H1 (cell line): ENCODE results near the gene MYO1D. TPM values are rescaled to one million over a fixed set of nuclear protein-coding genes. Genes with fewer than 3 reads are reported as not detected.

ENCODE experiments used
- CTCF ChIA-PET: fragments of 300-600 bp; sonication (Branson Sonifier 250); formaldehyde crosslinking; loops from one replicate; lab custom pipeline; 2021; ENCODE audit not compliant: partially characterized antibody; lab: Charles Lee
- POLR2A ChIA-PET: fragments of 300-600 bp; sonication (Branson Sonifier 250); formaldehyde crosslinking; loops from one replicate; lab custom pipeline; 2021; ENCODE audit warnings: inconsistent platforms; ENCODE audit not compliant: partially characterized antibody; lab: Charles Lee
- DNase-seq, 2 experiments: peaks; one replicate each; pipeline versions ENCODE4 v3.0.0 to v3.0.0-alpha.2; 2010 to 2022; ENCODE audit warnings: low spot score in 2 of 2, low read depth in 1 of 2, mixed read lengths in 1 of 2
- FAIRE-seq: peaks from 2 replicates; lab custom pipeline; 2011; peaks lifted over from hg19 to GRCh38; lab: Jason Lieb, UNC
- H2AFZ ChIP-seq: 2 replicates; pipeline ENCODE4 v1.8.1; 2012; ENCODE audit warnings: low read length, inconsistent platforms
- H2AK5ac ChIP-seq: 2 replicates; pipeline ENCODE4 v1.6.1; 2013; ENCODE audit warnings: low read depth, low read length
- H2BK120ac ChIP-seq: replicated peaks from 2 replicates; pipeline ENCODE3; 2013; ENCODE audit warnings: low read depth, low read length, inconsistent platforms
- H2BK12ac ChIP-seq: 2 replicates; pipeline ENCODE4 v1.6.1; 2013; ENCODE audit warnings: low read depth, low read length
- H2BK15ac ChIP-seq: 2 replicates; pipeline ENCODE4 v1.6.1; 2013; ENCODE audit warnings: low read length
- H2BK20ac ChIP-seq: 2 replicates; pipeline ENCODE4 v1.6.1; 2013; ENCODE audit warnings: low read length
- H2BK5ac ChIP-seq: 2 replicates; pipeline ENCODE4 v1.6.1; 2013; ENCODE audit warnings: low read depth, low read length
- H3K14ac ChIP-seq: 2 replicates; pipeline ENCODE4 v1.6.1; 2013; ENCODE audit warnings: inconsistent platforms; ENCODE audit not compliant: insufficient read length
- H3K18ac ChIP-seq: 2 replicates; pipeline ENCODE4 v1.6.1; 2013; ENCODE audit warnings: low read length; ENCODE audit errors: extremely low read depth
- H3K23ac ChIP-seq: 2 replicates; pipeline ENCODE4 v1.6.1; 2013; ENCODE audit warnings: inconsistent platforms; ENCODE audit not compliant: insufficient read length
- H3K23me2 ChIP-seq: 2 replicates; pipeline ENCODE4 v1.6.1; 2013; ENCODE audit warnings: low read depth, low read length
- H3K27ac ChIP-seq: 2 replicates; pipeline ENCODE4 v1.6.1; 2011; ENCODE audit warnings: low read depth, low read length, inconsistent platforms
- H3K27me3 ChIP-seq, 4 experiments: replicated peaks in 1 of 4; 1 replicate in 1 of 4; 2 replicates in 3 of 4; pipeline versions ENCODE4 v1.6.1 to v1.8.1; 2011 to 2013; ENCODE audit warnings: low read length in 3 of 4, mild to moderate bottlenecking in 3 of 4, inconsistent platforms in 2 of 4, mixed read lengths in 2 of 4, moderate library complexity in 1 of 4; ENCODE audit not compliant: control insufficient read depth in 3 of 4, insufficient read depth in 3 of 4; ENCODE audit errors: extremely low read depth in 1 of 4
- H3K36me3 ChIP-seq, 4 experiments: 2 replicates each; pipeline versions ENCODE4 v1.6.1 to v1.8.1; 2011 to 2013; ENCODE audit warnings: mild to moderate bottlenecking in 4 of 4, low read length in 3 of 4, moderate library complexity in 2 of 4, control low read depth in 1 of 4, inconsistent platforms in 1 of 4; ENCODE audit not compliant: insufficient read depth in 4 of 4, control insufficient read depth in 2 of 4
- H3K4ac ChIP-seq: replicated peaks from 2 replicates; pipeline ENCODE3; 2013; ENCODE audit warnings: low read length, low read depth, mixed read lengths, inconsistent platforms; ENCODE audit not compliant: insufficient read length
- H3K4me1 ChIP-seq, 4 experiments: replicated peaks in 1 of 4; 1 replicate in 1 of 4; 2 replicates in 3 of 4; pipeline versions ENCODE4 v1.6.1 to v1.8.1; 2011 to 2013; ENCODE audit warnings: low read length in 3 of 4, inconsistent platforms in 2 of 4, mixed read lengths in 1 of 4; ENCODE audit not compliant: insufficient read depth in 4 of 4, control insufficient read depth in 3 of 4
- H3K4me2 ChIP-seq, 2 experiments: 2 replicates each; pipeline versions ENCODE4 v1.6.1 to v1.8.1; 2011 to 2013; ENCODE audit warnings: low read depth in 2 of 2, low read length in 2 of 2, control low read depth in 1 of 2, inconsistent platforms in 1 of 2, mild to moderate bottlenecking in 1 of 2; ENCODE audit not compliant: insufficient read depth in 1 of 2
- H3K4me3 ChIP-seq, 4 experiments: fragments of 200-600, 300-600 bp in 1 of 4; sonication (generic), shearing (Covaris generic), sonication (Bioruptor Twin) in 1 of 4; 2 replicates each; pipeline versions ENCODE4 v1.5.1 to v1.8.1; 2011 to 2016; ENCODE audit warnings: low read length in 4 of 4, low read depth in 3 of 4, control low read depth in 2 of 4, inconsistent platforms in 2 of 4, mild to moderate bottlenecking in 2 of 4, mixed read lengths in 1 of 4, moderate library complexity in 1 of 4; ENCODE audit not compliant: insufficient read depth in 2 of 4; ENCODE audit errors: extremely low read depth in 1 of 4
- H3K56ac ChIP-seq: replicated peaks from 2 replicates; pipeline ENCODE3; 2013; ENCODE audit warnings: low read depth, mild to moderate bottlenecking, mixed read lengths, low read length, inconsistent platforms; ENCODE audit not compliant: insufficient read length
- H3K79me1 ChIP-seq: 2 replicates; pipeline ENCODE4 v1.6.1; 2013; ENCODE audit warnings: low read depth, low read length, control low read depth
- H3K79me2 ChIP-seq, 2 experiments: 2 replicates each; pipeline versions ENCODE4 v1.6.1 to v1.8.1; 2012 to 2013; ENCODE audit warnings: low read length in 2 of 2, mild to moderate bottlenecking in 2 of 2, inconsistent platforms in 1 of 2; ENCODE audit not compliant: insufficient read depth in 2 of 2, control insufficient read depth in 1 of 2
- H3K9ac ChIP-seq, 4 experiments: replicated peaks in 1 of 4; 1 replicate in 1 of 4; 2 replicates in 3 of 4; pipeline versions ENCODE4 v1.6.1 to v1.8.1; 2011 to 2013; ENCODE audit warnings: low read depth in 3 of 4, low read length in 3 of 4, control low read depth in 2 of 4, mild to moderate bottlenecking in 2 of 4, moderate library complexity in 2 of 4, inconsistent platforms in 1 of 4; ENCODE audit errors: extremely low read depth in 1 of 4
- H3K9me3 ChIP-seq, 2 experiments: 2 replicates each; pipeline versions ENCODE4 v1.6.1 to v1.8.1; 2012 to 2013; ENCODE audit warnings: mild to moderate bottlenecking in 2 of 2, moderate library complexity in 2 of 2, control low read depth in 1 of 2, inconsistent platforms in 1 of 2, low read depth in 1 of 2, low read length in 1 of 2, mixed read lengths in 1 of 2; ENCODE audit not compliant: insufficient read depth in 2 of 2
- H4K20me1 ChIP-seq, 2 experiments: replicated peaks in 1 of 2; 2 replicates each; pipeline versions ENCODE3 to v1.8.1; 2011 to 2013; ENCODE audit warnings: inconsistent platforms in 2 of 2, low read length in 2 of 2, mild to moderate bottlenecking in 1 of 2; ENCODE audit not compliant: insufficient read depth in 2 of 2, control insufficient read depth in 1 of 2
- H4K5ac ChIP-seq: 2 replicates; pipeline ENCODE4 v1.6.1; 2013; ENCODE audit warnings: low read length, low read depth, mixed read lengths, inconsistent platforms; ENCODE audit not compliant: insufficient read length
- H4K8ac ChIP-seq: 2 replicates; pipeline ENCODE4 v1.8.0; 2013; ENCODE audit warnings: mild to moderate bottlenecking, moderate library complexity, low read length, inconsistent platforms; ENCODE audit not compliant: insufficient read depth; ENCODE audit errors: extremely low read depth
- H4K91ac ChIP-seq: replicated peaks from 2 replicates; pipeline ENCODE3; 2013; ENCODE audit warnings: low read length, mixed read lengths, inconsistent platforms; ENCODE audit not compliant: insufficient read length
- ASH2L ChIP-seq: fragments of 200-600, 300-600 bp; sonication (generic); IDR thresholded peaks from one replicate; pipeline ENCODE4 v1.7.1; 2017; ENCODE audit warnings: low read length
- ATF2 ChIP-seq: IDR thresholded peaks from 2 replicates; pipeline ENCODE4 v1.6.1; 2012; ENCODE audit warnings: low read length, inconsistent platforms
- ATF3 ChIP-seq: IDR thresholded peaks from 2 replicates; pipeline ENCODE4 v1.6.1; 2011; ENCODE audit warnings: low read depth, mild to moderate bottlenecking, low read length; ENCODE audit not compliant: insufficient read depth
- BACH1 ChIP-seq: IDR thresholded peaks from 2 replicates; pipeline ENCODE4 v1.6.1; 2012; ENCODE audit warnings: low read length, improper control_type of control experiment
- CHD1 ChIP-seq: IDR thresholded peaks from 2 replicates; pipeline ENCODE4 v1.6.1; 2012; ENCODE audit warnings: low read depth, low read length, improper control_type of control experiment
- EZH2 ChIP-seq: fragments of 200-600 bp; sonication (generic); IDR thresholded peaks from 2 replicates; pipeline ENCODE4 v1.7.1; 2012; ENCODE audit warnings: low read depth, mild to moderate bottlenecking, moderate library complexity, low read length, inconsistent platforms; ENCODE audit not compliant: severe bottlenecking
- NRF1 ChIP-seq: IDR thresholded peaks from 2 replicates; pipeline ENCODE4 v1.6.1; 2011; ENCODE audit warnings: mild to moderate bottlenecking, low read depth, low read length, improper control_type of control experiment
- RFX5 ChIP-seq: IDR thresholded peaks from 2 replicates; pipeline ENCODE4 v1.6.1; 2011; ENCODE audit warnings: low read depth, low read length, improper control_type of control experiment, borderline replicate concordance
- RNF2 ChIP-seq: fragments of 200-900, 300-1000 bp; sonication (generic); IDR thresholded peaks from 2 replicates; pipeline ENCODE4 v1.7.1; 2016; ENCODE audit warnings: borderline replicate concordance, low read depth, mild to moderate bottlenecking, antibody characterized with exemption, low read length; ENCODE audit not compliant: poor library complexity, severe bottlenecking; ENCODE audit errors: missing control alignments
- SAP30 ChIP-seq: fragments of 300-600 bp; sonication (generic); IDR thresholded peaks from 2 replicates; pipeline ENCODE4 v1.7.1; 2012; ENCODE audit warnings: low read length, moderate library complexity, mild to moderate bottlenecking, inconsistent platforms; ENCODE audit not compliant: insufficient read depth, insufficient replicate concordance
- SIRT6 ChIP-seq: IDR thresholded peaks from one replicate; pipeline ENCODE4 v1.7.1; 2012; ENCODE audit warnings: low read length, inconsistent platforms
- SRF ChIP-seq: IDR thresholded peaks from 2 replicates; pipeline ENCODE4 v1.6.1; 2011; ENCODE audit warnings: mild to moderate bottlenecking, low read depth, low read length, moderate library complexity
- TEAD4 ChIP-seq: IDR thresholded peaks from 2 replicates; pipeline ENCODE4 v1.6.1; 2012; ENCODE audit warnings: low read depth, low read length, inconsistent platforms, mixed read lengths
- polyA plus RNA-seq, 7 experiments: library from polyadenylated mRNA; depleted of rRNA in 3 of 7; stranded (reverse) in 5 of 7; unstranded in 2 of 7; fragments of >200 nt in 5 of 7; fragments of 200-250 nt in 2 of 7; gene quantifications; 1 replicate in 5 of 7; 2 replicates in 1 of 7; 4 replicates in 1 of 7; pipeline versions ENCODE4 v1.2.1 to v1.2.3, GENCODE V29; 2011 to 2013; ENCODE audit warnings: missing spikeins in 2 of 7, mixed read lengths in 2 of 7
- total RNA-seq: library from RNA; stranded (reverse); fragmentation: NEBNext Ultra II Directional; extraction: Animal tissue kit (Norgen Biotek cat#: 25700); gene quantifications from 2 replicates; pipeline ENCODE4 v1.2.1, GENCODE V29; 2021

The MYO1D gene
- total and polyA plus RNA-seq, 2 of the 8 experiments (the other 6 are each of a cell fraction or from before 2014, with no cell fraction given), result 6.5 to 25.4 TPM

GRCh38 chr17:32458371-32458770 lies 418.6 kb downstream of the MYO1D start:
- no peaks in the 10 kb centered on the region for H3K4me1 ChIP-seq
- H3K79me2 ChIP-seq, result peaks cover 0 to 49% of the 10 kb centered on the region in 2 experiments; a peak in 2 of 4 replicates
- no peak overlapping the region for H2BK20ac ChIP-seq
- no peak overlapping the region for H2BK12ac ChIP-seq
- no peak overlapping the region for H4K5ac ChIP-seq
- no peak overlapping the region for H3K18ac ChIP-seq
- no peak overlapping the region for H2AFZ ChIP-seq
- ChIA-PET POLR2A (no interaction called here), CTCF (interaction anchor here (0.6 to 1.5 kb wide), 3 partner anchors 9 to 716 kb away, joined by 3 read pairs; no protein-coding TSS in a partner anchor)
- H4K91ac ChIP-seq, result no peak overlapping the region
- no peak for DNase-seq
- no peak overlapping the region for H2BK5ac ChIP-seq
- no peak overlapping the region for H2AK5ac ChIP-seq
- no peak overlapping the region for H3K56ac ChIP-seq
- no peak overlapping the region for H3K4me2 ChIP-seq
- no peak for FAIRE-seq
- peaks cover 0 to 14% of the 10 kb centered on the region in 2 experiments for H4K20me1 ChIP-seq
- H3K27me3 ChIP-seq, result no peaks in the 10 kb centered on the region
- H3K79me1 ChIP-seq, result 0 out of 2 replicates have a peak, but pooled peaks cover 3% of the 10 kb centered on the region
- no peaks in the 10 kb centered on the region for H3K9me3 ChIP-seq
- H4K8ac ChIP-seq, result no peak overlapping the region
- no peak overlapping the region for H3K4ac ChIP-seq
- H3K23me2 ChIP-seq, result no peaks in the 10 kb centered on the region
- no peak overlapping the region for H2BK15ac ChIP-seq
- H3K4me3 ChIP-seq, result no peak overlapping the region
- H3K9ac ChIP-seq, result no peak overlapping the region
- no peak overlapping the region for H2BK120ac ChIP-seq
- no peak overlapping the region for H3K27ac ChIP-seq
- peaks cover 13 to 62% (median 47%) of the 10 kb centered on the region in 4 experiments for H3K36me3 ChIP-seq
- no peak overlapping the region for H3K14ac ChIP-seq
- no peak overlapping the region for H3K23ac ChIP-seq
- no peak for TF ChIP-seq TEAD4
- TF ChIP-seq CHD1, result no peak
- no peak for TF ChIP-seq ASH2L
- no peak for TF ChIP-seq NRF1
- no peak for TF ChIP-seq ATF2
- TF ChIP-seq SIRT6, result no peak
- no peak for TF ChIP-seq BACH1
- TF ChIP-seq ATF3, result no peak
- no peak for TF ChIP-seq RNF2
- no peak for TF ChIP-seq SAP30
- no peak for TF ChIP-seq SRF
- TF ChIP-seq EZH2, result no peak
- TF ChIP-seq RFX5, result no peak
